Measurements from ENCODE around the gene TCTN3.
"Not testable (repeated sequence)": the region's sequence is repeated elsewhere in the genome, so short reads cannot be mapped to it uniquely, and the experiment has no call there.

Gene TCTN3

DNA sequence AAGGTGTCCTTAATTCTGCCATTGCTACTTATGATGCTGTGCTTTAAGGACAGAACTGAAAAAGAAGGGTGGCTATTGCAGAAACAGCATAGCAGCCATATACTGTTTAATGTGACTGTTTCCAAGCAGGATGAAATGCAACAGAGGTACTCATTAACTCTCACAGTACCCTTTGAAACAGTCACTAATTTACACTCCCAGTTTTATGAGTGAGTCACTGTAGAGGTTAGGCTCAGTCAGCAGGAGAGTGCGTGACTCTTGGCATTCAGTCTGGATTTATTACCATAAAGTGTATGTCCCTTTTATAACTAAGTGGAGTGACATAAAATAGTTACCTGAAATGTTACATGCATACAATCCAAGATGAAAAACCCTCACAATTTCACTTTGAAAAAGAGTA, 64.9 kb downstream of the TCTN3 start:
- DNase-seq (ENCODE audit: low spot score), result no peak

DNA sequence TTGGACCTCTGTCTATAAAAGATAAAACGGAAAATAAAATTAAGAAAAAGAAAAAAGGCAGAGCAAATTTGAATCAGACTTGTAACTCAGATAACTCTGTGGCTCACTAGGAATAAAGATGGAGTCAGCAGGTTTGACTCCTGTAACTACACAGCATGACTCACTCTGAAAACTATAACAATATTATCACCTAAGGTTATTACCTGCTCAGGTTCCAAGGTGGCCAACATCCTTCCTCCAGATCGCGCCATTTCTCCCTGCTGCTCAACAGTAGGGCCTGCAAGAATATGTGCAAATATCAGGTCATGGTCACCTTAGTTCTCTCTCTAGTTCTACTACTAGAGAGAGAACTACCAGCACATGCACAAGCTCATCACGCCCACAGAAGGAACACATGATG, 67.2 kb downstream of the TCTN3 start:
- no peak for DNase-seq (ENCODE audit: low spot score)

DNA sequence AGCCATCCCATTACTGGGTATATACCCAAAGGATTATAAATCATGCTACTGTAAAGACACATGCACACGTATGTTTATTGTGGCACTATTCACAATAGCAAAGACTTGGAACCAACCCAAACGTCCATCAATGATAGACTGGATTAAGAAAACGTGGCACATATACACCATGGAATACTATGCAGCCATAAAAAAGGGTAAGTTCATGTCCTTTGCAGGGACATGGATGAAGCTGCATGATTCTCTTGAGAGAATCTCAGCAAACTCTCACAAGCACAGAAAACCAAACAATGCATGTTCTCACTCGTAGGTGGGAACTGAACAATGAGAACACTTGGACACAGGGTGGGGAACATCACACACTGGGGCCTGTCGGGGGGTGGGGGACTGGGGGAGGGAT, 73.3 kb downstream of the TCTN3 start:
- DNase-seq (ENCODE audit: low spot score), result not testable (repeated sequence)

DNA sequence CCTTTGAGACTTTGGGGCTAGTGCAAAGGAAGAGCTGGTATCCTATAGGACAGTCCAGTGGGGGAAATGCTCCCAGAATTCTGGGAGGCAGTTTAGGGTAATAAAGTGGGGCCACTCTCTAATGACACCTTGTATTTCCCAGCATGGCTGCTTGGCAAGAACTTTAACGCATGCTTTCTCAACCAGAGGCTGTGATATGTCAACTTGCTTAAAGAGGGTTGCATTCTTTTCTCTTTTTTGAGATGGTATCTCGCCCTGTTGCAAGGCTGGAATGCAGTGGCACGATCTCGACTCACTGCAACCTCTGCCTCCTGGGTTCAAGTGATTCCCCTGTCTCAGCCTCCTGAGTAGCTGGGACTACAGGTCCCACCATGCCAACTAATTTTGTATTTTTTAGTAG, 75.6 kb downstream of the TCTN3 start:
- no peak for DNase-seq (ENCODE audit: low spot score)

DNA sequence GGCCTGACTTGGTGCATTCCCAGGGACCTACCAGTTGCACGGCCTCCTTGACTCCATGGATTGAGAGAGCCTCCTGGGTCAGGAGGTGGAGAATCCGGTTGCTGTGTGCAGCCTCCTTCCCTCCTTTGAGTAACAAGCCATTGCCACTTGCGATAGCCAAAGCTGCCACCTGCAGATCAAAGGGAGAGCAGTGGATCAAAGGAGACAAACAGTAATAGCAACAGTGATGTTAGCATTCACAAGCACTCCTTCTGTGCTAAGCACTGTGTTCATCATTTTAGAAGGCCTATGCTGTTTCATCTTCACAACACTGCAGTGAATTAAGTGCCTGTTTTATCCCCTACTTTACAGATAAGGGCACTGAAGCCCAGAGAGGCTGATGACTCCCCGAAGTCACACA, 77.3 kb downstream of the TCTN3 start:
- DNase-seq (ENCODE audit: low spot score), result no peak

Measured in NAMALWA (cell line).